Cardiac septum (tissue), 1 donor: Measurements from ENCODE around the gene TANC1. TPM values are rescaled to one million over a fixed set of nuclear protein-coding genes. Genes with fewer than 3 reads are reported as not detected.

Experiments used
- DNase-seq: peaks from one replicate; pipeline ENCODE4 v3.0.0-alpha.2; 2020; ENCODE audit warnings: low spot score
- intact Hi-C: fragments of 100-400 bp; cut with DNase I; formaldehyde crosslinking; loops from one replicate; pipeline ENCODE4 v1.14.0; 2022
- total RNA-seq: library from RNA; stranded (reverse); fragmentation: NEBNext Ultra II Directional; extraction: Animal tissue kit (Norgen Biotek cat#: 25700); gene quantifications from one replicate; pipeline ENCODE4 v1.2.1, GENCODE V29; 2021
- donor health status: DM: no; HTN: no; CAD: no.

Gene TANC1
- total RNA-seq, 1 donor from 2014 or later = 55.6 TPM

DNA sequence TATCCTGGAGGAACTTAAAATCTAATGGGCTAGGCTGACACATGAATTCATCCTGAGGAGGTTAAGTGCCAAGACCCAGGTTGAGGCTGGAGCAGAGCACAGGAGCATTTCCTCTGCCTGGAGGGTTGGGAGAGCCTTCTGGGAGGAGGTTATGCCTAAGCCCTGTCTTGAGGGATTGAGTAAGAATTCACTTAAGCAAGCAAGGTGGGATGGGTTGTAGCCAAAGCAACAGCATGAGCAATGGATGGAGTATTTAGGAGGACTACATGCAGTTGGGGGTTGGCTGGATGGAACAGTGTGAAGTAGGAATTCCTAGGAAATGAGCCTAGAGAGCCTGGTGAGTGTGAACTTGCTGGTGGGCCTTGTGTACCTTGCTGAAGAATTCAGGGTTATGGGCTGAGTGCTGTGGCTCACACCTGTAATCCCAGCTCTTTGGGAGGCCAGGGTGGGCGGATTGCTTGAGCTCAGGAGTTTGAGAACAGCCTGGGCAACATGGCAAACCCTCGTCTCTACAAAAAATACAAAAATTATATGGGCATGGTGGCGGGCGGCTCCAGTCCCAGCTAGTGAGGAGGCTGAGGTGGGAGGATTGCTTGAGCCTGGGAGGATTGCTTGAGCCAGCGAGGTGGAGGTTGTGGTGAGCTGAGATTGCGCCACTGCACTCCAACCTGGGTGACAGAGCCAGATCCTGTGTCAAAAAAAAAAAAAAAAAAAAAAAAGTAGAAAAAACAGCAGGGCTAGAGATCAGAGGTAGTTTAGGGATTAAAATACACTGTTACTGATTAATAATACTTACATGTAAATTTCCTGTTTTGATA lies 22.2 kb downstream of the TANC1 start:
- intact Hi-C loops = no loop called here
- DNase-seq = no peak

DNA sequence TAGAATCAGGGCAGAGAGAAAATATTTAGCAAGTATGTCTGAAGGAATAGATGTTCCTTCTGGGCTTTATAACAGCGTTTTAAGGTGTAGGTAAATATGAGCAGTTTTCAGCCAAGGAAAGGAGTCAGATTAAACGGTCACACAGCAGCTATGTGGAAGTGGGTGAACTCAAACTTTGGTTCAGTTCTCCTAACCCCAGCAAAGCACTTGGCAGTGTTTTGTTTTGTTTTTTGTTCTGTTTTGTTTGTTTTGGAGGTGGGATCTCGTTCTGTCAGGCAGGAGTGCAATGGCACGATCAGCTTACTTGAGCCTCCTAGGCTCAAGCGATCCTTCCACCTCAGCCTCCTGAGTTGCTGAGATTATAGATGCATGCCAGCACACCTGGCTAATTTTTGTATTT lies 24.6 kb downstream of the TANC1 start:
- intact Hi-C loops = no loop called here
- DNase-seq = no peak

DNA sequence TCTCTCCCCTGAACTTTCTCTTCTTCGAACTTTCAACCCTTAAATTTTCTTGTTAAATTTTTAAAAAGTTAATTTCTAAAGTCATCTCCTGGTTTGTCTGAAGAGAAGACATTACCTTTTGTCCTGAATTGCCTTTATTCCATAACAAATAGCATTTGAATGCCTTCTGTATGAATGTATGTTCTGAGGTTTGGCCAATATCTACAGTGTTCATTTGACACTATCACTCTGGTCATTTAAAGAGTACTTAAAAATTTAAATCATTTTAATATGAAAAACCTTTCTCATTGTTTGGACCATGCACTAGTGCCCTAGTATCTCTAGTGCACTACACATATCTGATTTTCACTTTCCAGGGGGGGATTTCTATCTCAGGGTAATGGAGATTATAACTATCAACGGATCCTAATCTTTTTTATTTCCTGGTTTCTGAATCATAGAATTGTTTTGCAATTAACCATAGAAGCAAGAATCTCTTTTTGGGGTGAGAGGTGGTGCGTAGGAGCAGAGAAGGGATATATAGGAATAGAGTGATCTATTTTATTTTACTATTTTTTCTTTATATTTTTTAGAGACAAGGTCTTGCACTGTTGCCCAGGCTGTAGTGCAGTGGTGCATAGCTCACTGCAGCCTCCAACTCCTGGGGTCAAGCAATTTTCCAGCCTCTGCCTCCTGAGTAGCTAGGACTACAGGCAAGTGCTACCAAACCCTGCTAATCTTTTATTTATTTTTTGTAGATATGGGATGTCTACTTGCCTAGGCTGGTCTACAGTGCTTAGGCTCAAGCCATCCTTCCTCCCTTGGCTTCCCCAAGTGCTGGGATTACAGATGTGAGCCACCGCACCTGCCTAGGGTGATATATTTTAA lies 25.5 kb downstream of the TANC1 start:
- intact Hi-C loops = no loop called here
- no peak for DNase-seq

DNA sequence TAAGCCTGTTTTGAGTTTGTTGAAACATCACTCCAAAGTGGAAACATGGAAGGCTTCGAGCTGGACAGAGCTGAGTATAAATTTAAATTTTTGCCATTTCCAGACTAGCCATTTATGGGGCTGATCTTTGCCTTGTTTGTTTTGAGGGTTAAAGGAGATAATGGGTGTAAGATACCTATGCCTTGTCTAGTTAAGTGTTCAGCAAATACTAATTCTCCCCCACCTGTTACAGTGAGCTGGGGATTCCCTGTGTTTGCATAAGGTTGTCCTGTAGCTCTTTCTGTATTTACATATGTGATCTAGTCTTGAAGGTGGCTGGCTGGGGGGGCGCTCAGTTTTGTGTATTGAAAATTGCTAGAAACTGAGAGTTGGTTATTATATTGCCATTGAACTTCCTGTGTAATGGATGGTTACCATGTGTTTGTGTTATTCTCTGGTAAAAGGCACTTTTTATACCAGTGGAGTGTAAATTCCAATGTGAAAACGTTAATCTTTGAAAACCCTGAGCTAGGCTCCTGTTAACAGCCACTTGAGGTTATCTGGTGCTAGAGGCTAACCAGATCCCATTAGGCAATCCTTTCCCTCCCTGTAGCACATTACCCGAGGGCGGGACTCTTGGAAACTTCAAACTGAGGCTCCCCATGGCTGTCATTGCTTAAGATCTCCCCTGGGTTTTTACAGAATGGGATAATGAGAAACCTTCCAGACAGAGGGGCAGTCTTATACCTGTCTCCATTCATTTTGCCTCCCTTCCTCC lies 26.7 kb downstream of the TANC1 start:
- intact Hi-C loops = no loop called here
- no peak for DNase-seq

DNA sequence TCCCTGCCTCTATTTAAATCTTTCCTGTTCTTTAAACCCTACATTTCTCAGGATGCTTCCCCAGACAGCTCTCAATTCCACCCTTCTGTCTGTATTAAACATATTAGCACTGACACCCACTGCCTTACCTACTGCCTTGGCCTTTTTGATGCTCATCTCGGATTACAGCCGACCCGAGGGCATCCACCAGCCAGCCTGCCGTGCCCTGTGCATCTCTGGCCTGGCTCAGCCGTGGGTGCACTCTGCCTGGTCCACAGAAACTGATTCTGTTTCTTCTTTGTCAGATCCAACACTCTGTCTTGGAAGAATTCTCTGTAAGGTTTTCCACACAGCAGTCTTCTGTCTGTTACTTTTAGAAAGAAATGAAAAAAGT lies 27.2 kb downstream of the TANC1 start:
- intact Hi-C loops = no loop called here
- DNase-seq = no peak

DNA sequence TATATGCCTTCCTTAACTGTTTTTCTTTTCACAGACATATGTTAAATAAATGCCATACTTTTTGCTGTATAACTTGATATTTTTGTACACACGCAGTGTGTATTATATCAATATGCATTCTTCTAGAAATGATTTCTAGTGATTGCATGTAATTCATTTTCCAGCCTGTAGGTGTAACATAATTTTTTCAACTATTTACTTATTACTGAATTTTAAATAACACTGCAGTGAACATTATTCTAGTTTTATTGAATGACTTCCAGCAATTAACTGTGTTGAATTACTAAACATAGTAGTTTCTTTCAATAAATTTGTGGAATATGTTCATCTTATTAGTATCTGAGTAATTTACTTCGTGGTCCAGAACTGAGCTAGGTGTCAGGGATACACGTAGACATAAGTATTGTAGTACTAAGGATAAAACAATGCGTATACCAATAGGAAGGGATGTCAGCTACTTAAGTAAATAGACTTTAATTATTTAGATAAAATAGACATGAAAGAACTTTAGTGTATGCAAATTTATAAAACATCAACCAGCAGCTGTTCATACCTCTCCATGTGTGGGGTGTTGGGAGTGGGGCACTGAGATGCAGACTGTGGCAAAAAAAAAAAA lies 28.0 kb downstream of the TANC1 start:
- intact Hi-C loops = no loop called here
- DNase-seq = no peak

DNA sequence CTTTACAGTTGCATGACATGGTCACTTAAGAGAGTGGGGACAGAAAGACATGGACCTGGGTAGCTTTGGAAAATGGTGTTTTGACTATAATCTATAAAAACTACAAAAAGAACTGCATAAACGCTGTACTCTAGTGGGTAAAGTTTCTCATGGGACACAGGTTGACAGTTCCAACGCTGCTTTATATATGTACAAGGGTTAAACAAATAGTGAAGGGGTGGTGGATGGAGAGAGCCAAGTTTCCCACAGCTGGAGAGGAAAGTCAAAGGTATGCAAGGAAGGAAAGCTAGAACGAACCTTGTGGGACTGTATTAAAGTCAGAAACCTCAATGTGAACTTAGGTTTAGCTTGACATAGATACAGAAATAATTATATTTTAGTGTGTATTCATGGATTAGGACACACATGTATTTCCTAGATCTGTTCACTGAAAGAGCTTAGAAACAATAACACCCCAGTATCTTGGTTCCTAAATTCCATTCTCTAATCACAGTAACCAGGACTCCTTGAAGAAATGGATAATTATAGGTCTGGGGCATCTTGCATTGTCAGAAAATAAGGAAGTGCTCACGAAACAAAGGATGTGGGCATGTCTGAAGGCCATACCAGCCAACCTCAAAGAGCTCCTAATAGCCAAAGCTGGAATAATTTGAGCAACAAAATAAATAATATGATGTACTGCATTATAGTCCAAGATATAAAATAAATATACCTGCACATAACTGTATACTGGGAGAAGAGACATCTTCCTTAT lies 28.8 kb downstream of the TANC1 start:
- intact Hi-C loops = no loop called here

DNA sequence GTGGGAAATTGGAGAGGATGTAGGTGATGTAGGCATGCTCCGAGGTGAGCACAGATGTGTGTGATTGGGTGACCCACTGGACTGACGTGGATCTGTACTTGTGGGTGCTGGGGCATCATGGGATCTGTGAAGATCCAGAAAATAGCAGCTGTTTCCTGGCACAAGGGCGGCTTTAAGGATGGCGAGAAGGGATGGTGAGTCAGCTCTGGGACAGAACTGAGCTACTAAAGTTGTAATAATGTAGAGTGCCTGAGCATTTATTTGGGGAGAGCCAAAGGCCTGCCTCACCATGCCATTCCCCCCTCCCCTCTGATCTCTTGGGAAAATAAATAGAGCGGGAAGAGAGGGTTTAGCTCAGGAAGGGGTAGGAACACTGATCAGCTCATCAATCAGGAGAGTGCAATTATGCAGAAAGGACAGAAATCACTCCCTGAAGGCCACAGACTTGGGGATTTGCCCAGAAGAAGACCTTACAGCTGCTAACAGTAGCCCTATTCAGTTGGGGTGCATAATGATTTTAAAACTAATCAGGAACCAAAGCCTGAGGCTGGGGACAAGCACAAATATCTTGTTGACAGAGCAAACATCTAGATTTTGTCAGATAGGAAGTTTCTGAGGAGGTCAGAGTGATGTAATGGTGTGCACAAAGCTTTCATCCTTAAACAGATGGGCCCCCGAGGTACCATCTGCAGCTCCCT lies 30.3 kb downstream of the TANC1 start:
- intact Hi-C loops = no loop called here

More for the DNA sequence above, 28.8 kb downstream of the TANC1 start:
- no peak for DNase-seq

DNA sequence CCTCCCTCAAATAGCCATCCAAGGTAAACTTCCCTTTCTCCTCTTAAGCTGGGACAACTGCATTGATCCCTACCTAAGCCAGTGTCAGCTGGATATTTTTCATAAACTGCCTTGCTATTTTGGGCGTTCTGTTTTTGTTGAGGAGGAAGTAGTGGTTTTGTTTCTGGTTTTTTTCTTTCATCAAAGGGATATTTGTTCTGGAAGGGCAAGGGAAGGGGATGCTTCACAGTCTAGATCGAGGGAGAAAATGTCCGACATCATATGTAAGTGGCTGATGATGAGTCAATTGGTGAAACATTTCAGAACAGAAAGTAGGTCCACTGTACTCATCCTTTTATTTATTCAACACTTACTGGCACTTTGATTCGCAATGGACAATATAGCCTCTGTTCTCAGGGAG lies 31.0 kb downstream of the TANC1 start:
- intact Hi-C loops = no loop called here
- DNase-seq = no peak

More for the DNA sequence above, 30.3 kb downstream of the TANC1 start:
- DNase-seq = no peak

DNA sequence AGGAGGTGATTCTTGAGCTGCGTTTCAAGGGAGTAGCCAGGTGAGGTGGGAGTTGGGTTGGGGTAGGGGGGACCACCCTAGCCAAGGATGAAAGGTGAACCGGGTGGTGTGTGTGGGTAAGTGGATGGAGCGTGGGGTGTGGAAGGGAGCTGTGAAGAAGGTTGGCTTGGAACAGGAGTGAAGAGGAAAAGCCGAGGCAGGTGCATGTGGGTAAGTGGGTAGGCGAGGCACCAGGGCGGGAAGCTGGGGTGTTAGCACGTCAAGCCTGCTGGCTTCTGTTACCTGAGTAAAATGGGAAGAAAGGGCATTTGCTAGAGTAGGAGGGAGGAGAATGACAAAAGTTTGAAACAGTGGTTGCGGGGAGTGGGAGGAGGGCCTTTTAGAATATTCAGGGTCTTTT lies 31.6 kb downstream of the TANC1 start:
- DNase-seq = no peak
- intact Hi-C loops = no loop called here

DNA sequence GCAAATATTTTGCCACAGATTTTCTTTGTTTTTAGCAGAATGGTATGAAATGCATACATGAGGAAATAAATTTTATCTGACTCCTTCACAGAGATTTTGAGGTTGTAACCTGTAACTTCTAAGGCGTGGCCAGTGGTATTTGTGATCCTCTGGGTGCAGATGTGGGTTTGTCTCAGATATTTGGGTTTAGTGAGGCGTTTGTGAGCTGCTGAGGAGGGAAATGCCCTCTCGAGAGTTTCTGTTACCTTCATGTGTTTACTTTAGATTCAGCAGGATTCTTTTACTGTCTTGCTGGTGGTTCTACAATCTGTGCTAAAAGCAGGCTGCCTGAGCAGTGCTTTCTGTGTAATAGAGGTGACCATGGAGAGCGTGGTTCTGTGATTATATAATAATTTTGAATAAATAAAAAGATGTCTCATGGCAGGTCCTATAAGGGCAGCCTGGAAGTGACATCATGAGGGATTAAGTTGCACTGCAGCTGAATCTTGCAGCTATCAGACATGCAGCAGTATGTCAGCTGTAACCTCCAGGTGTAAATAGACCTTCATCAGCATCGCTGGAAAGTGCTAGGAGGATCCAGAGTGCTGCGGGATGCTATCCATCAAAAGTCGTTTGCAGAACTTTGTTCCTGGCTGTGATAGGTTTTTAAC lies 34.1 kb downstream of the TANC1 start:
- intact Hi-C loops = no loop called here
- no peak for DNase-seq

DNA sequence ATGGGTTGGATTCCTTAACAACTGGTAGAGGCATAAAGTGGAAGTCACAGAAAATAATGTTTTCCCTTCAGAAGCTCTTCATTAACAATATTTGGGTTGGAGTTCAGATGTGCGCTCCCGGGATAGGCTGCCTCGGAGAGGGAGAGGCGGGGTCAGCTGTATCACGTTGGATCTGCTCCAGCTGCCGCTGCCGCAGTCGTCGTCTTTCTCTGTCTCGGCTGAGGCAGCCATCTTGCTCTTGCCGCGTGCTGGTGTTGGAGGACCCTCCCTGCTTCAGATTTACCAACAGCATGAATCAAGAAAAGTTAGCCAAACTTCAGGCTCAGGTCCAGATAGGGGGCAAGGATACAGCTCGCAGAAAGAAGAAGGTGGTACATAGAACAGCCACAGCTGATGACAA lies 35.1 kb downstream of the TANC1 start:
- intact Hi-C loops = no loop called here
- DNase-seq = no peak

DNA sequence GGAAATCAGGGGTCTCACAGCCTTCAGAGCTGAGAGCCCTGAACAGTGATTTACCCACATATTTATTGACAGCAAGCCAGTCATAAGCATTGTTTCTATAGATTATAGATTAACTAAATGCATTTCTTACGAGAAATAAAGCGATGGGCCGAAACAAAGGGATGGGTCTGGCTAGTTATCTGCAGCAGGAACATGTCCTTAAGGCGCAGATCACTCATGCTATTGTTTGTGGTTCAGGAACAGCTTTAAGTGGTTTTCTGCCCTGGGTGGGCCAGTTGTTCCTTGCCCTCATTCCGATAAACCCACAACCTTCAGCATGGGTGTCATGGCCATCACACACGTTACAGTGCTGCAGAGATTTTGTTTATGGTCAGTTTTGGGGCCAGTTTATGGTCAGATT lies 36.4 kb downstream of the TANC1 start:
- intact Hi-C loops = no loop called here
- no peak for DNase-seq

DNA sequence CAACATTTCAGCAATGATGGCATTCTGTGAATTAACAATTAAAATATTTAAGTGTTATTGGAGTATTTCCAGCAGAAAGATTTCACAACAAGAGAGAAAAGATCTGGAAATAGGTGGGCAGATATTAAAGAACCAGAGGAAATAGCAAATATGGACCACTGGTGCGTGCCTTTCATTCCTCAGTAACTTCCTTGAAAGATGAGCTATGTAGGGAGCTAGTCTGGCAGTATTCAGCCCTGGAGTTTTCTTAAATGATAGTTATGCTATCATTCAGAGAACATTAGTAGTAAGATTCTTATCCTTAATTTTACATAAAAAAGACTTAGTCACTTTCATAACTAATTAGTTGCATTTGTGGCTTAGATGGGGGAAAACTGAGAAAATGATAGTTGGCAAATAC lies 41.5 kb downstream of the TANC1 start:
- intact Hi-C loops = no loop called here
- no peak for DNase-seq

DNA sequence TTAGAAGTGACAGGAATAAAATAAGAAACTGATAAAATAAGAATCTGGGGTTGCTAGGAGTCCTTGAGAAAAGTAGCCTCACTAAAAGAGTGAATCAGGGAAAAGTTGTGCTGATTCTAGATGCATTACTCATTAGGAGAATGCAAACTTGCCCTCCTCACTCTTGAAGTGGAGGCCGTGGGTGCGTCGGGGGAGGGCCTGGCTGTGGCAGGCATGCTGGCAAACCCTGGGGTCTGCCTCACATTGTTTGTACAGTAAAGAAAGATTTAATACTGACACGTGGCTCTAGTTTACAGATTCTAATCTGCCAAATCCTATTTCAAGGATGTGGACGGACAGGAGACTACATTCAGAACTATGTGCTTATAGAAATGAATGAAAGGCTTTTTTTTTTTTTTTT lies 41.9 kb downstream of the TANC1 start:
- intact Hi-C loops = no loop called here
- DNase-seq = no peak

DNA sequence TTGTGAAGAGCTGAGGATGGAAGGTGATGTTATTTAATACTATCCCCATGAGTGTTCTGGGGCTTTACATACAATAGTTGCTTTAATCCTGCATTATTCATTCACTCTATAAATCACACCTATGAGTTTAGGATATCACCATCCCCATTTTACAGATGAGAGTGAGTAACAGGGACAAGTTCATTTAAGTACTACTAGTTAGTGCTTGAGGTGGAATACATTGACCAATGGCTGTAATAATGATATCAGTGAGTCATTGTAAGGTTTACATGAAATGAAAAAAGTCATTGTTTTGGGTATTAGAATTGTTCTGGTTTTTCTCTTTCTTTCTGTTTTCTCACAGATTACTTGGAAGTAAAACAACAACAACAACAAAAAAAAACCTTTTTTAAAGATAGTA lies 42.5 kb downstream of the TANC1 start:
- intact Hi-C loops = no loop called here
- DNase-seq = no peak

DNA sequence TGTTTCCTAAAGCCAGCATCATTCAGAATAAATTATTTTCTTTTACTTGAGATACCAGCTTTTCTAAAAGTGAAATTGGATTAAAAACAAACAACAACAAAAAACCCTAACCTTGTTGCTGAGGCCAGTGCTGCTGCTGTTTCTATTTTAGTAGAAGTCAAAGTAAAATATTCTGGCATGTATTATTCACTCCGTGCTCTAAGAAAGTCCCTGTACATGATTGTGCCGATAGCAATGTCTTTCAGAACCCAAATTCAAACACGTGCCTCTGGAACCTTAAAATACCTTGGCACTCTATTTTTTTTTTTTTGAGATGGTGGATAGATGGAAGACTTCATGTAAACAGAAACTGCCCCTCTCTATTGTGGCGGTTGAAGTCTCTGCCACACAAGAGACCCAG lies 43.7 kb downstream of the TANC1 start:
- no peak for DNase-seq
- intact Hi-C loops = no loop called here

DNA sequence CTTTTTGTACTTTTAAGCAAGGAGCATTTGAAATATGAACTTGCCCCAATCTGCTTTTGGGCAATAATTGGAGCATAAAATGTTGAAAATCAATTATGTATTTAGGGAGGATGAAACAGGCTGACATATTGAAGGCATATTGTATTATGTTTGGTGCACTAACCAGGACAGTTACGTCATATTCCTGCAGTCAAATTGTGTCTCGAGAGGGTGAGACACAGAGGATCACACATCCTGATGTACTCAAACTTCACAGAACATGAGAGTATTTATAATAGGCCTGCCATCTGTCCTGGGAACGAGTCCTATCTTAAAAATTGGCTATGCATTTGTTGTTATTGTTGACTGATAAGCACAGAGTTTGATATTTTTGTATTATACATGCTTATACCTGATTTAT lies 44.7 kb downstream of the TANC1 start:
- intact Hi-C loops = no loop called here
- DNase-seq = no peak
